OCI-M1 (cell line): ENCODE data around the gene PRKCB.
A peak's percentile ranks its signal among the peaks of the same experiment; 100 is the strongest.

Experiments
- DNase-seq: peaks from one replicate; lab custom pipeline; 2025; lab: John Stamatoyannopoulos, UW

Gene PRKCB

DNA sequence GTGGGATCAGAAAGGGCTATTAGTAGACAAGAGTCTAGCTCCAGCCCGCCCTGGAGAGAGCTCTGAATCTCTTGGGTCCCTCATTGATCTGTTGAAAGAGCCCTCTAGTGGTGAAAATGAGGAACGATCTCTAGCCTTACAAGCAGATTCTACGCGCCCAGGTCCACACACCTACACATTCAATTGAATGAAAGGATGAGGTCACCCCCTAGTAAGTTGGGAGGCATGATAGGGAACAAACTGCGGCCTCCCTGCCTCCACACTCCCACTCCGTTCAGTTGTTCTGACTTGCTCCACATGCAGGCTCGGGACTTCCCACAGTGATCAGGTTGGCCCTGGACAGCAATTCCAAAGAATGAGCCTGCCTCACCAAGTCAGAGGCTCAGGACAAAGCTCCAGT is 417.4 kb downstream of the PRKCB start:
- DNase-seq: peak; percentile 60

DNA sequence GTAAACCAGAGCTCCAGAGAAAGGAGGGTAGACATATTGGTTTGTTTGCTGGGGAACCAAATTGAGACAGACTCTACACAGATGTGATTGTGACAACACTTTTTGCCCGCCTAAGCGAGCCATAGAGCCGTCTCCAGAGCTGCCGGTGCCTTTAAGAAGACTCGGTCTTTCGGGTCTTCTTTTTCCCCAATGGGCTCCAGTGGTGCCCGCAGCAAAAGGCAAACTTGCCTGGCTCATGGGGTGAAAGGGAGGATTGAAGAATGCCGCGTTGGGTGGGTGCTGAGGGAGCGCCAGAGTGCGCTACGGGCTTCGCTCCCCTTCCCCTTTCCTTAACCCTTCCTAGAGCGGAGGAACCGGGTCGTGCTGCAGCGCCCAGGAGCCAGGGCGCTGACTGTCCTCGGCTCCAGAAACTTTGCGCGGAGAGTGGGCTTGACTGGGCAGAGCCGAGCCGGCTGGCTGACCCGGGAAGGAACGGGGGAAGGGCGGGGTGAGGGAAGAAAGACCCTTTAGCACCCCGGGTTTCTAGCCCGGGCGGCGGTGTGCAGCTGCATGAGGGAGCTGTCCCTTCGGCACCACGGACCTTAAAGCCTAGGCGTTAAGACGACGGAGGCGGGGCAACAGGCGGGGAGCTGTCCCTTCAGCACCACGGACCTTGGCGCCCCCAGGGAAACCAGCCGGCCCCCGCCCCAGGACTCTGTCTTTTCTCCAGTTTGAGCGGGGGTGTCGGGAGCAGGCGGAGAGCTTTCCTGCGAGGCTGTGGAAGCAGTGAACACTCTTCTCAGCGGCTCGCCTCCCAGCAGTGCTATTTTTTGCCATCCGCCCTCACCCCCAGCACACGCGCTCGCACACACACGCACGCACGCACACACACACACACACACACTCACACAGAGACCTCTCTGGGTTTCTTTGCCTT is 419.9 kb downstream of the PRKCB start, which contains the start of gene CACNG3:
Gene CACNG3 (plus strand): TSS at position 880 of the 916 bp plus-strand sequence. CDS start 420 bp downstream, outside the sequence.
- DNase-seq: peak; percentile 78

DNA sequence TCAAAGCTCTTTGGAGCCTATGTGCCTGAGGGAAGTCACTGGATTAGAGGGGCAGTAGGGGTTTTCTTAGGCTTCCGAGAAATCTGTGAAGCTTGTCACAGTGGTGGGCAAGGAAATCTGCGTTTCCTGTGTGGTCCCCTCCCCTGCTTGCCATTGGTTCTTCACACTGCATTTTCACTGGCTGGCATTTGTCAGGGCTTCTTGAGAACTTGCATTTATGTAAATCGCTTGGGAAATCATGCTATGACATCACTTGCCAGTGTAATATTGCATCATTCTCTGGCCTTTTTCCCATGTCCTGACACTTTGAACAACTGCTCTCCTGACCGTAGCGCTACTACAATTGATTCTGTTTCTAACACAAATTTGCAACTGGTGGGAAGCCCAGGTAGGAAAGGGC is 422.2 kb downstream of the PRKCB start:
- DNase-seq: peak; percentile 13

DNA sequence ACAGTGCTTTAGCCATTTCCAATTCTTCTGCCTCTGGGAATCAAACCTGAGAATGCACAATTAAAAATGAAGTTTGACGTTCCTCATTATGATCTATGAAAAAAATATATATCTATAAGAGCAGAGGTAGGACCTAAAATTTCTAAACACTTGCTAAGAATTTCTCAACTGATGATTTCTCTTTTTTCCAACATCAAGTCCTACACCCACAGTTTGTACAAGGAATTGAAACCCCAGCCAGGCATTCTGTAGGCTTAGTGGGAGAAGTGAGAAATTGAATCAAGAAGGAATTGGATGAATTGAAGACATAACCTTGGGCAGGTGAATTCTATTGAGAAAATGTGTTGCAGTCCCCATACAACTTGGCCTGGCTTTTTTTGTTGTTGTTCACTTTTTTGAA is 423.0 kb downstream of the PRKCB start:
- DNase-seq: no peak

DNA sequence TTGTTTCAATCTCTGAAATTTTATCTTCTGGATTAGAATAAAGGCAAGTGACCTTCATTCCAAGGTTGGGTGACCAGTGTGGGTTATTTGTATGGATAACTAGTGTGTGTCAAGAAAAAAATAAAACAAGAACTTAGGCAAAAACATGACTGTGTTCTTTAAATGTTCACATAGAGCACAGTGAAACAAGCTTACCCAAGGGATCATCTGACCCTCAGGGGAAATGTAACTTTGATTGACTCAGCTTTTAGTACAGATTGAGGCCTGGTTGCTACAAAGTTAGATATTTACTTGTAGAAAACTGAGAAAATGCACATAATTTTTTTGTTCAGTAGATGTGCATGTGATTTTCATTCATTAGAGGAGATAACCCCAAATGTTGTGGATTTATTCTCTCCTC is 427.0 kb downstream of the PRKCB start:
- DNase-seq: no peak
